ENCODE results near the gene CD69. TPM values are rescaled to one million over a fixed set of nuclear protein-coding genes. Genes with fewer than 3 reads are reported as not detected.

CD69 gene
- total and polyA plus RNA-seq, 9 donors = 0.63 to 7.8 (median 2.3) TPM

DNA sequence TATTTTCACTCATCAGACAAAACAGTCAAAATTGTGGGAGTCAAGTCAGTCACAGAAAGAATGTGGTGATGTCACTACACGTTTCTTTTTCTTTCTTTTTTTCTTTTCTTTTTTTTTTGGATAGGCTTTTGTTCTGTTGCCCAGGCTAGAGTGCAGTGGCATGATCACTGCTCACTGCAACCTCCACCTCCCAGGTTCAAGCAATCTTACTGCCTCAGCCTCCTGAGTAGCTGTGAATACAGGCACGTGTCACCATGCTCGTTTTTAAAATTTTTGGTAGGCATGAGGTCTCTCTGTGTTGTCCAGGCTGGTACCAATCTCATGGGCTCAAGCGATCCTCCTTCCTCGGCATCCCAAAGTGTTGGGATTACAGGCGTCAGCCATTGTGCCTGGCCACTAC is 30.1 kb downstream of the CD69 start:
- Histone ChIP-seq H3K9me3 (no peaks in the 10 kb centered on the region), H3K4me3 (no peak overlapping the region), H3K27ac (no peak overlapping the region), H3K4me1 (ENCODE audit: insufficient read depth) (no peaks in the 10 kb centered on the region), H3K27me3 (no peaks in the 10 kb centered on the region), H3K36me3 (no peaks in the 10 kb centered on the region)
- no peak for DNase-seq
- 73 to 77% (median 77%) methylated on average over 6 of the region's 6 CpGs for WGBS, 3 donors
- TF ChIP-seq POLR2A (IDR thresholded peaks at IDR 0.05) (no peak), CTCF (IDR thresholded peaks at IDR 0.05) (no peak), EP300 (IDR thresholded peaks at IDR 0.05) (no peak)
- intact Hi-C loops (cut with DNase I) = no loop called here

DNA sequence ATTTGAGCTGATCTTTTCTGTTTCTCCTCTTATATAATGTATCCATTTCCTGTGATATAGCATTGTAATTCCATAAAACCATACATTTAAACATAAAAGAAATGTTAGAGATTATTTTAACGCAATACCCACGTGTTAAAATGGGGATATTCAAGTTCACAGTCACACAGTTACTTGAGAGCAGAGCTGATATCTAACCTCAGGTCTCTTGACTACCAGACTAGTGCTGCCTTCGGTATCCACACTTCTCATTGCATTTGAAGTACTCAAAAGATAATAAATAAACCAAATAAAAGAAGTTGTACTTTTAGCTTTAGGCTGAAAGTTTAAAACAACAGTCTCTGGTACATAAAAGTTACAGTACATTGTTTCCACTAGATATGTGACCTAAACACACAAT is 30.7 kb downstream of the CD69 start:
- Histone ChIP-seq H3K27ac (no peak overlapping the region), H3K4me1 (ENCODE audit: insufficient read depth) (no peaks in the 10 kb centered on the region), H3K36me3 (no peaks in the 10 kb centered on the region), H3K4me3 (no peak overlapping the region), H3K9me3 (no peaks in the 10 kb centered on the region), H3K27me3 (no peaks in the 10 kb centered on the region)
- TF ChIP-seq POLR2A (IDR thresholded peaks at IDR 0.05) = no peak
- no peak for TF ChIP-seq CTCF (IDR thresholded peaks at IDR 0.05)
- no peak for TF ChIP-seq EP300 (IDR thresholded peaks at IDR 0.05)
- no peak for DNase-seq
- WGBS, 3 donors = 36 to 59% (median 50%) methylated on average over 3 of the region's 3 CpGs
- intact Hi-C loops (cut with DNase I) = no loop called here

GRCh38 chr12:9729082-9729481 is 31.6 kb downstream of the CD69 start:
- H3K27ac ChIP-seq = no peak overlapping the region
- TF ChIP-seq EP300 (IDR thresholded peaks at IDR 0.05) (no peak), POLR2A (IDR thresholded peaks at IDR 0.05) (no peak), CTCF (IDR thresholded peaks at IDR 0.05) (no peak)
- no peaks in the 10 kb centered on the region for H3K27me3 ChIP-seq
- H3K4me3 ChIP-seq = no peak overlapping the region
- no peaks in the 10 kb centered on the region for H3K36me3 ChIP-seq
- intact Hi-C loops (cut with DNase I) = no loop called here
- no peaks in the 10 kb centered on the region for H3K4me1 ChIP-seq (ENCODE audit: insufficient read depth)
- DNase-seq = no peak
- H3K9me3 ChIP-seq = no peaks in the 10 kb centered on the region

GRCh38 chr12:9727813-9728212 is 32.9 kb downstream of the CD69 start:
- Histone ChIP-seq H3K27ac (no peak overlapping the region), H3K4me3 (no peak overlapping the region), H3K36me3 (no peaks in the 10 kb centered on the region), H3K9me3 (no peaks in the 10 kb centered on the region), H3K4me1 (ENCODE audit: insufficient read depth) (no peaks in the 10 kb centered on the region), H3K27me3 (no peaks in the 10 kb centered on the region)
- intact Hi-C loops (cut with DNase I) = no loop called here
- TF ChIP-seq EP300 (IDR thresholded peaks at IDR 0.05) (no peak), CTCF (IDR thresholded peaks at IDR 0.05) (no peak), POLR2A (IDR thresholded peaks at IDR 0.05) (no peak)
- DNase-seq = no peak
- 22 to 53% (median 41%) methylated on average over 1 of the region's 1 CpG for WGBS, 3 donors
